Omental fat pad (tissue), 4 donors: ENCODE results near the gene TSPAN15. TPM values are rescaled to one million over a fixed set of nuclear protein-coding genes. Genes with fewer than 3 reads are reported as not detected.

Experiments
- ATAC-seq: fragments of 150-250 bp; one replicate; pipeline ENCODE4 v1.9.1; 2016; ENCODE audit warnings: mild to moderate bottlenecking, moderate library complexity; ENCODE audit not compliant: low FRiP score
- DNase-seq: peaks from one replicate; pipeline ENCODE4 v3.0.0-alpha.2; 2019; ENCODE audit warnings: low spot score
- total RNA-seq, 4 donors: library from RNA; depleted of rRNA; stranded (reverse); fragments of >200 nt; gene quantifications; one replicate each; pipeline ENCODE4 v1.1.0, GENCODE V29; 2016
- TF ChIP-seq, protein P1 (sequence below), 3 donors: fragments of 450-650 bp; IDR thresholded peaks; one replicate each; pipeline ENCODE4 v1.5.1; 2016 to 2017; ENCODE audit warnings: antibody characterized with exemption in 3 of 3, mild to moderate bottlenecking in 3 of 3, moderate library complexity in 2 of 3

The TSPAN15 gene
- total RNA-seq, 4 donors from 2014 or later, result 45.6 to 141 (median 72.5) TPM

DNA sequence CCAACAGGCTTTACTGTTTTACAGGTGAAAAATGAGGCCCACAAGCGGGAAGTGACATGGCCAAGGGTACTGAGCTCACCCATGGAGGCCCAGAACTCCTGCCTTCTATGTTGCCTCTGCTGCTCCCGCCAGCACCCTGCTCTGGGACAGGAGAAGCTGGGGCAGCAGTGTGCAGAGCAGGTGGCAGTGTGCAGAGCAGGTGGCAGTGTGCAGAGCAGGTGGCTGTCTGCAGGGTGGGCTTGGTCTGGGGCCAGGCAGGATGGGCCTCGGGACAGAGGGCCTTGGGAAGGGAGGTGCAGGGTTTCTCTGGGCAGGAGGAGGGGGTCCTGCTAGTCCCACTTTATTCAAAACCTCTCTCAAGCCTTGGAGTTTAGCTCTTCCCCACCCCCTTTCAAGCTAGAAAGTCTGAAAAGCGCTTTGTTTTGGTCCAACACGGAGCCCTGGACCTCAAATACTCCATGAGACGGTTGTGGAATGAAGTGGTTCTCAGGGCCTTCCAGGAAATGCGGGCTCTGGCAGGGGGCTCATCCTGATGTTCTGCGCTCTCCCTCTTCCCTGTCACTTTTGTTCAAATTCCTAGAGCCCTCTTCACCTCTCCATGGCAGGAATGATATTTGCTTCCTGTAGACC is 26.8 kb downstream of the TSPAN15 start:
- ATAC-seq (no peak), DNase-seq (no peak)
- TF ChIP-seq, protein P1, sequence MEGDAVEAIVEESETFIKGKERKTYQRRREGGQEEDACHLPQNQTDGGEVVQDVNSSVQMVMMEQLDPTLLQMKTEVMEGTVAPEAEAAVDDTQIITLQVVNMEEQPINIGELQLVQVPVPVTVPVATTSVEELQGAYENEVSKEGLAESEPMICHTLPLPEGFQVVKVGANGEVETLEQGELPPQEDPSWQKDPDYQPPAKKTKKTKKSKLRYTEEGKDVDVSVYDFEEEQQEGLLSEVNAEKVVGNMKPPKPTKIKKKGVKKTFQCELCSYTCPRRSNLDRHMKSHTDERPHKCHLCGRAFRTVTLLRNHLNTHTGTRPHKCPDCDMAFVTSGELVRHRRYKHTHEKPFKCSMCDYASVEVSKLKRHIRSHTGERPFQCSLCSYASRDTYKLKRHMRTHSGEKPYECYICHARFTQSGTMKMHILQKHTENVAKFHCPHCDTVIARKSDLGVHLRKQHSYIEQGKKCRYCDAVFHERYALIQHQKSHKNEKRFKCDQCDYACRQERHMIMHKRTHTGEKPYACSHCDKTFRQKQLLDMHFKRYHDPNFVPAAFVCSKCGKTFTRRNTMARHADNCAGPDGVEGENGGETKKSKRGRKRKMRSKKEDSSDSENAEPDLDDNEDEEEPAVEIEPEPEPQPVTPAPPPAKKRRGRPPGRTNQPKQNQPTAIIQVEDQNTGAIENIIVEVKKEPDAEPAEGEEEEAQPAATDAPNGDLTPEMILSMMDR (IDR thresholded peaks at IDR 0.05), result no peak

DNA sequence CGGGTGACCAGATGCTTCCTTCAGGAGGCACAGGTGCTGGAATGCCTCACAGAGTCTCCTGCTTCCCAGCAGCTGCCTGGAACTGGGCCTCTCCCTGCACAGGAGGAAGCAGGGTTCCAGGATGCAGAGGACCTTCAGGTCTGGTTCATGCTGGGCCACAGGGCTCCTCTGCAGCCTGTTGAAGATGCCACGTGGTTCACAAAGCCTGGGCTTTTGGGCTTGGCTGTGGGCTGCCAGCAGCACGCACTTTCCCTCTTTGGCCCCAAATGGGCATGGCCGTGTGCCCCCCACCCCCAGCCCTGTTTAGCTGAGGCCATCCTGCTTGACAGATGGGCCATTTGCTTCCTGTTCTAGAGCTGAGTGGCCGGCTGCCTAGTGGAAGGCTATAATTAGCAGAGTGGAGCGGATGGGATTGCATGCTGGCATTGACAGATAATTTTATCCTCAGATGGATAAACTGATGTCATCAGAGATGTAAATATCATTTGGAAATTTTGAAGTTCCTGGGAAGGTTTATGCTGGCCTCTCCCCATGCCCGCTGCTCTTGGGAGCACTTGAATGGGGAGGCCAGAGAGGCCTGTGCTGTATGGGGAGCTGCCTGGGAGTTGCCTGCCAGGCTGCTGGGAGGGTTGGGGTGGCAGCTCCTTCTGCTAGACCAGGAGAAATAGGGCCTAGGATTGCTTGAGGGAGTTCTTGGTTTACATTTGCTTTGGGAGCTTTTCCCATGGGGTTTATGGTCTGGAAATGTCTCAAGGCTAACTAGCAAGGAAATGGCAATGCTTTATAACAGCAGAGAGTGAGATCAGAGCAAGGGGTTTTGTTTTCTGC is 28.2 kb downstream of the TSPAN15 start:
- DNase-seq, result no peak
- TF ChIP-seq, protein P1 (IDR thresholded peaks at IDR 0.05), result no peak
- ATAC-seq, result no peak

DNA sequence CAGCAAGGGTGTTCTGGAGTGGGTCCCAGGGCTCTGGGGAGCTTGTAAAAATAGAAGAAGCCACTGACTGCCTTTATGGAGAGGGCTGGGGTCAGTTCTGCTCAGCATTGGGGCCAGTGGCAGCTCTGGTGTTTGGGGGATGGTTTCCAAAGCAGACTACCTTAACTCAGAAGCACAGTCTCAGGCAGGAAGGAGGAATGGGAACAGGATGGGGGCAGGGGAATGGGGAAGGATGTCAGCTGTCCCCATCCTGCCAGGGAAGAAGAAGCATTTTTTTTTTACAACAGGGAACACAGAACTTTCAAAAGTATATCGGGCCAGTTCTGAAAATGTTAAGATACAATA is 28.8 kb downstream of the TSPAN15 start:
- no peak for ATAC-seq
- TF ChIP-seq, protein P1 (IDR thresholded peaks at IDR 0.05), result no peak

DNA sequence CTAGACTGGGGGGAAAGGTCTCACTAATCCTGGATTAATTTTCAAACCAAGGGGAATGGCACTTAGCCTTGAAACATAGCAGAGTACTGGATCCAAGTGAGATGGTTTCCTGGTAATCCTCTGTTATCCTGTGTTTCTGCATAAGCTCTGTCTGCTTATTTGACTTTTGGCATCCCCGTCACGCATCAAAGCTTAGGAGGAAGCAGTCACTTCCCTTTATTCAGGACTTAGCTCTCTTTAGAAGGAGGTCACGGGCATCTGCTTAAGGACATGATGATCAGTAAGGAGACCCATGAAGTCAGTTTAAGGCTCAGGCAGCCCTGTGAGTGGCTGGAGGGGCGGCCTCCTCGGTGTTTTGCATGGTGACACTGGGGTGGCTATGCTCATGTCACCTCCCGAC is 30.0 kb downstream of the TSPAN15 start:
- DNase-seq (no peak), ATAC-seq (no peak)
- TF ChIP-seq, protein P1 (IDR thresholded peaks at IDR 0.05), result no peak

More for the DNA sequence above, 28.8 kb downstream of the TSPAN15 start:
- DNase-seq, result no peak

DNA sequence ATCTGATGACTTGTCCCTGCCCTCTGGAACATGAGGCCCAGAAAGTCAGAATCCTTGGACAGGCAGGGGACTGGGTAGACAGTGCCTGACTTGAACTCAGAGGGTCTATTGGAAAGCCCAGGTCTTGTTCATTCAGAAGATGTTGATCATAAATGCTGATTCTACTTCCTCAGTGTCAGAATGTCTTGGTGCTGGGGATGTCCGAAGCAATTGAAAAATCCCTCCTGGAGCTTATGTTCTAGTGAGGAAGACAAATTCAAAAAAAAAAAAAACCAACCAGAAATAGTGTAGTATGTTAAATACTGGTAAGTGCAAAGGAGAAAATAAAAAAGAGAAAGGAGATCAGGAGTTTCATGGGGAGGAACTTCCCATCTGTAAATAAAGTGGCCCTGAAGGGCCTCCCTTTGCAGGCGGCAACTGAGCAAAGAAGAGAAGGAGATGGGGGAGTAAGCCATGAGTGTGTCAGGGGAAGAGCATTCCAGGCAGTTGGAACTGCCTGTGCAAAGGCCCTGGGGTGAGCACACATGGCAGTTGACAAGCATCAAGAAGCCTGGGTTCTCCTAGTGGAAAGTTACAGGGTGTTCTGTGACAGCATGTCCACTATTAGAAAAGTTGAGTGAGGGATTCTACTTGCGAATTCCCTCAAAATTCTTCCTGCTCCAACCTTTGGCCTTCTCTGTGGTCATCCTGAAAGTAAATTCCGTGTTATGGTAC is 30.7 kb downstream of the TSPAN15 start:
- ATAC-seq, result no peak
- no peak for DNase-seq
- TF ChIP-seq, protein P1 (IDR thresholded peaks at IDR 0.05), result no peak

DNA sequence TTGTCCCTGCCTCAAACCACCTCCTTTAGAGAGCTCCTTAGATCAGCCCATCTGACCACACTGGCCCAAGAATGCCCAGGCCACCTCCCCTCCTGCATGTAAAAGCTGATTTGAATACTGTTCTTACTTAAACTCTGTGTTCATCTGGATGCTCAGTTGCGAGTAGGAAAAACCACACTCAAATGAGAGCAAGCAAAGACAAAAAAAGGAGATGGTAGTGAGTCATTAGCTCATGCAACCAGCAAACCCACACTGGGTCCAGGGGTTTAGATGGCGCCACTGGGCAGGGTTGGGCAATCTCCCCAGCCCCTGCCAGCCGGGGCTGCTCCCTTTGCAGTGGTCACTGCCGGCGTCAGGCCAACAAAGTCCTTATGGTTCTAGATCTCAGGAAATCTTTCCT is 32.7 kb downstream of the TSPAN15 start:
- TF ChIP-seq, protein P1 (IDR thresholded peaks at IDR 0.05), result no peak
- ATAC-seq, result no peak
- no peak for DNase-seq
